ENCODE measurements around the gene DGKH.

- TF ChIP-seq TCF7L2 (IDR thresholded peaks at IDR 0.05; ENCODE audit: borderline replicate concordance, extremely low read depth, insufficient read depth, insufficient read length) = no peak
- no peak for TF ChIP-seq POLR2AphosphoS5 (IDR thresholded peaks at IDR 0.05; ENCODE audit: low read depth, low read length)
- no peak for TF ChIP-seq CEBPB (IDR thresholded peaks at IDR 0.05; ENCODE audit: low read depth)
- no peak for TF ChIP-seq POLR2A (IDR thresholded peaks at IDR 0.05; ENCODE audit: borderline replicate concordance, extremely low read depth, insufficient read depth, insufficient read length)
- TF ChIP-seq CTCF (IDR thresholded peaks at IDR 0.05 in 2 of 3, conservative IDR thresholded peaks at IDR 0.05 in 1 of 3; ENCODE audit: borderline replicate concordance in 1 of 3, insufficient read depth in 1 of 3, low read depth in 2 of 3, low read length in 2 of 3) = no peak
Measured at GRCh38 chr13:42152495-42152894, 104.0 kb downstream of the DGKH start.

Data from HCT116 (cell line).